Loucy (cell line): Measurements from ENCODE around the gene CHIT1.

Experiments used
- H2AFZ ChIP-seq: fragments of 200-600 bp; sonication (generic); 2 replicates; pipeline ENCODE4 v1.6.0; 2016; ENCODE audit warnings: antibody characterized with exemption, mild to moderate bottlenecking, low read length, moderate library complexity
- H3F3A ChIP-seq: fragments of 200-600 bp; 2 replicates; pipeline ENCODE4 v1.6.0; 2016; ENCODE audit warnings: antibody characterized with exemption, low read depth, mild to moderate bottlenecking
- H3K27me3 ChIP-seq: fragments of 200-600 bp; sonication (generic); 2 replicates; pipeline ENCODE4 v1.6.1; 2014; ENCODE audit warnings: low read length, mild to moderate bottlenecking; ENCODE audit not compliant: insufficient read depth, poor library complexity, severe bottlenecking
- H3K36me3 ChIP-seq: fragments of 200-600 bp; sonication (generic); 2 replicates; pipeline ENCODE4 v1.6.1; 2016; ENCODE audit warnings: low read length; ENCODE audit not compliant: insufficient read depth
- H3K4me1 ChIP-seq: fragments of 200-600 bp; sonication (generic); 2 replicates; pipeline ENCODE4 v1.5.1; 2014; ENCODE audit warnings: low read length, mild to moderate bottlenecking; ENCODE audit not compliant: insufficient read depth, poor library complexity, severe bottlenecking
- H3K4me2 ChIP-seq: fragments of 200-600 bp; sonication (generic); 2 replicates; pipeline ENCODE4 v1.6.0; 2014; ENCODE audit warnings: antibody characterized with exemption, low read length, low read depth, mild to moderate bottlenecking; ENCODE audit not compliant: poor library complexity, severe bottlenecking
- H3K4me3 ChIP-seq: fragments of 200-600 bp; sonication (generic); 2 replicates; pipeline ENCODE4 v1.5.1; 2014; ENCODE audit warnings: low read length, mild to moderate bottlenecking, mixed read lengths; ENCODE audit not compliant: poor library complexity, severe bottlenecking
- H3K79me2 ChIP-seq: fragments of 200-600 bp; sonication (generic); 2 replicates; pipeline ENCODE4 v1.6.1; 2014; ENCODE audit warnings: low read length; ENCODE audit not compliant: insufficient read depth
- H3K9ac ChIP-seq: fragments of 200-600 bp; sonication (generic); 2 replicates; pipeline ENCODE4 v1.6.0; 2014; ENCODE audit warnings: mild to moderate bottlenecking, low read depth, low read length, moderate library complexity; ENCODE audit not compliant: poor library complexity, severe bottlenecking
- H3K9me2 ChIP-seq: fragments of 200-600 bp; sonication (generic); replicated peaks from 2 replicates; pipeline ENCODE4 v1.6.1; 2016; ENCODE audit warnings: low read depth, low read length, mixed read lengths
- H3K9me3 ChIP-seq: fragments of 200-600 bp; sonication (generic); 2 replicates; pipeline ENCODE4 v1.6.1; 2014; ENCODE audit warnings: mild to moderate bottlenecking, antibody characterized with exemption, low read length, low read depth; ENCODE audit not compliant: insufficient read depth
- H4K20me1 ChIP-seq: fragments of 200-600 bp; sonication (generic); 2 replicates; pipeline ENCODE4 v1.6.0; 2014; ENCODE audit warnings: antibody characterized with exemption, low read length, mild to moderate bottlenecking; ENCODE audit not compliant: insufficient read depth, poor library complexity, severe bottlenecking
- CTCF ChIP-seq: fragments of 200-600 bp; sonication (generic); conservative IDR thresholded peaks from 2 replicates; pipeline ENCODE4 v1.5.1; 2014; ENCODE audit warnings: mild to moderate bottlenecking, antibody characterized with exemption, low read length
- EZH2phosphoT487 ChIP-seq: fragments of 200-600 bp; IDR thresholded peaks from 2 replicates; pipeline ENCODE4 v1.6.1; 2018; ENCODE audit warnings: antibody characterized with exemption, mild to moderate bottlenecking, moderate library complexity, borderline replicate concordance

CHIT1 gene

GRCh38 chr1:203219171-203219570 lies 10.3 kb downstream of the CHIT1 start:
- no peaks in the 10 kb centered on the region for H3K36me3 ChIP-seq
- H4K20me1 ChIP-seq = no peaks in the 10 kb centered on the region
- TF ChIP-seq EZH2phosphoT487 (no peak), CTCF (no peak)
- H2AFZ ChIP-seq = no peak overlapping the region
- H3K9me2 ChIP-seq = no peaks in the 10 kb centered on the region
- H3K9ac ChIP-seq = no peak overlapping the region
- H3K4me1 ChIP-seq = peaks cover 9% of the 10 kb centered on the region
- no peak overlapping the region for H3K4me3 ChIP-seq
- no peaks in the 10 kb centered on the region for H3K79me2 ChIP-seq
- H3K9me3 ChIP-seq = no peaks in the 10 kb centered on the region
- H3F3A ChIP-seq = no peaks in the 10 kb centered on the region
- no peak overlapping the region for H3K4me2 ChIP-seq
- no peaks in the 10 kb centered on the region for H3K27me3 ChIP-seq

GRCh38 chr1:203217668-203218067 lies 11.8 kb downstream of the CHIT1 start:
- H3K79me2 ChIP-seq = no peaks in the 10 kb centered on the region
- H3K9ac ChIP-seq = no peak overlapping the region
- no peak overlapping the region for H3K4me3 ChIP-seq
- H3K4me1 ChIP-seq = peaks cover 9% of the 10 kb centered on the region
- no peaks in the 10 kb centered on the region for H3K9me2 ChIP-seq
- H3K4me2 ChIP-seq = no peak overlapping the region
- H3F3A ChIP-seq = no peaks in the 10 kb centered on the region
- H3K36me3 ChIP-seq = no peaks in the 10 kb centered on the region
- H3K9me3 ChIP-seq = no peaks in the 10 kb centered on the region
- no peak for TF ChIP-seq EZH2phosphoT487
- TF ChIP-seq CTCF = no peak
- H3K27me3 ChIP-seq = no peaks in the 10 kb centered on the region
- H4K20me1 ChIP-seq = no peaks in the 10 kb centered on the region
- no peak overlapping the region for H2AFZ ChIP-seq

GRCh38 chr1:203217139-203217655 lies 12.3 kb downstream of the CHIT1 start:
- Histone ChIP-seq H2AFZ (no peak overlapping the region), H3K9me2 (no peaks in the 10 kb centered on the region), H3K36me3 (no peaks in the 10 kb centered on the region), H4K20me1 (no peaks in the 10 kb centered on the region), H3K79me2 (no peaks in the 10 kb centered on the region), H3K4me3 (no peak overlapping the region), H3K9ac (no peak overlapping the region), H3K4me1 (peaks cover 9% of the 10 kb centered on the region), H3K9me3 (no peaks in the 10 kb centered on the region), H3K27me3 (no peaks in the 10 kb centered on the region), H3F3A (no peaks in the 10 kb centered on the region), H3K4me2 (no peak overlapping the region)
- TF ChIP-seq CTCF (peak; percentile 55), EZH2phosphoT487 (no peak)
